SH-SY5Y (cell line): ENCODE measurements around the gene LTBP1.

ENCODE experiments used
- GATA2 ChIP-seq: IDR thresholded peaks from 2 replicates; pipeline ENCODE4 v1.6.1; 2011; ENCODE audit warnings: mild to moderate bottlenecking, low read depth, low read length
- GATA3 ChIP-seq: IDR thresholded peaks from 2 replicates; pipeline ENCODE4 v1.6.1; 2011; ENCODE audit warnings: low read depth, mild to moderate bottlenecking, low read length, moderate library complexity

GRCh38 chr2:32925976-32926707 lies 20.6 kb upstream of the LTBP1 start:
- TF ChIP-seq GATA3 (no peak), GATA2 (no peak)
